Ovary (tissue), 9 donors: ENCODE data around the gene SEL1L3. TPM values are rescaled to one million over a fixed set of nuclear protein-coding genes. Genes with fewer than 3 reads are reported as not detected.

Source experiments
- DNase-seq, 5 donors: peaks; one replicate each; pipeline ENCODE4 v3.0.0-alpha.2; 2019 to 2020
- H3K27ac ChIP-seq, 2 donors: fragments of 200-600 bp; one replicate each; pipeline versions ENCODE4 v1.5.1 to v1.8.0; 2019 to 2022
- H3K27me3 ChIP-seq: fragments of 200-600 bp; one replicate; pipeline ENCODE4 v1.8.0; 2022
- H3K36me3 ChIP-seq: fragments of 200-600 bp; sonication (generic); one replicate; pipeline ENCODE4 v1.5.1; 2019
- H3K4me1 ChIP-seq: one replicate; pipeline ENCODE4 v1.8.1; 2013; ENCODE audit warnings: mild to moderate bottlenecking, moderate library complexity; ENCODE audit not compliant: insufficient read depth
- H3K4me3 ChIP-seq: fragments of 200-600 bp; sonication (generic); one replicate; pipeline ENCODE4 v1.5.1; 2017
- H3K9me3 ChIP-seq, 2 donors: fragments of 200-600 bp in 1 of 2; sonication (generic) in 1 of 2; one replicate each; pipeline versions ENCODE4 v1.5.1 to v1.8.1; 2013 to 2019; ENCODE audit warnings: mild to moderate bottlenecking in 1 of 2, moderate library complexity in 1 of 2
- EP300 ChIP-seq: sonication (generic); formaldehyde crosslinking; IDR thresholded peaks from one replicate; pipeline ENCODE4 v1.6.1; 2017; ENCODE audit warnings: antibody characterized with exemption
- POLR2A ChIP-seq: fragments of 450-650 bp; IDR thresholded peaks from one replicate; pipeline ENCODE4 v1.6.1; 2017; ENCODE audit warnings: antibody characterized with exemption, mild to moderate bottlenecking, moderate library complexity
- WGBS, 3 donors: extraction: QIAGEN DNeasy Blood & Tissue Kit in 1 of 3; methylation state at CpG; one replicate each; pipeline versions ENCODE4 v1.1.5 to v1.1.7; 2013 to 2017; 5-methylcytosine and 5-hydroxymethylcytosine counted together
- intact Hi-C, 4 donors: fragments of 100-400 bp; cut with DNase I; formaldehyde crosslinking; loops; one replicate each; pipeline versions ENCODE4 v1.11.0 to v1.15.1; 2022 to 2023
- polyA plus RNA-seq, 2 donors: library from polyadenylated mRNA; stranded (reverse); fragments of 200-250 nt in 1 of 2; fragments of 350-450 nt in 1 of 2; fragmentation: Illumina TruSeq in 1 of 2; extraction: RNeasy Lipid Tissue Mini Kit (QIAGEN cat#74804) in 1 of 2; gene quantifications; one replicate each; pipeline ENCODE4 v1.2.3, GENCODE V29; 2013 to 2014
- total RNA-seq, 7 donors: library from RNA; depleted of rRNA in 2 of 7; stranded (reverse); fragments of >200 nt in 2 of 7; fragmentation: NEBNext Ultra II Directional in 3 of 7; extraction: Animal tissue kit (Norgen Biotek cat#: 25700) in 3 of 7; gene quantifications; one replicate each; pipeline versions ENCODE4 v1.1.0 to v1.2.4, GENCODE V29; 2016 to 2023
- TF ChIP-seq, protein P1 (sequence below), 3 donors: fragments of 450-650 bp in 2 of 3; fragments of 200-600 bp in 1 of 3; IDR thresholded peaks; one replicate each; pipeline versions ENCODE4 v1.5.1 to v1.8.0; 2016 to 2022; ENCODE audit warnings: antibody characterized with exemption in 3 of 3, mild to moderate bottlenecking in 1 of 3
- donor health status: DM: no; HTN: no; CAD: no; lungs with moderate emphysema.
- donor health status: DM: no; HTN: no; CAD: no.
- donor health status: Bipolar disorder and iron deficiency.
- donor health status: DM: yes; HTN: yes; CAD: no.
- donor health status: DM: no; HTN: no; CAD: no.
- donor health status: DM: yes; HTN: yes; CAD: no.

Gene SEL1L3
- total and polyA plus RNA-seq, 9 donors: 4.4 to 27.7 (median 8.3) TPM

DNA sequence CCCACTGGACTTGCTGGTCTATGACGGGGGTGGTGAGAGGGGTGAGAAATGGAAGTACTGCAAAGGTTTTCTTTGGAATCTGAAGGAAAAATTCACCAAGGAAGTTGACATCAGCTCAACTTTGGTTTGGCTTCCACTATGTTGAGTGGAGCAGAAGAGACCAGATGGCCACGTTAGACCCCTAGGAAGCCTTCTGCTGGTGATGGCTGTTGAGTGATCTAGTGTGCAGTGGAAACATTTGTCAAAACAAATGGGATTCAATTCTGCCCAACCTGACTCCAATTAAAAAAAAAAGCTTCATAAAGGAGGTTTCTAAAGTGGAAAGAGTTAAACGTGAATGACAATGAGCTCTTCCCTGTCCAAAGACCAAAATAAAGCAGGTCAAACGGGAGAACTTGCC is 25.7 kb downstream of the SEL1L3 start:
- H3K9me3 ChIP-seq: no peaks in the 10 kb centered on the region
- H3K4me3 ChIP-seq: no peak overlapping the region
- H3K36me3 ChIP-seq: no peaks in the 10 kb centered on the region
- no peak overlapping the region for H3K27ac ChIP-seq
- H3K4me1 ChIP-seq: no peaks in the 10 kb centered on the region
- WGBS, 3 donors: 82 to 92% (median 88%) methylated on average over 4 of the region's 4 CpGs
- no peaks in the 10 kb centered on the region for H3K27me3 ChIP-seq
- intact Hi-C loops: no loop called here
- DNase-seq: no peak
- TF ChIP-seq, protein P1, sequence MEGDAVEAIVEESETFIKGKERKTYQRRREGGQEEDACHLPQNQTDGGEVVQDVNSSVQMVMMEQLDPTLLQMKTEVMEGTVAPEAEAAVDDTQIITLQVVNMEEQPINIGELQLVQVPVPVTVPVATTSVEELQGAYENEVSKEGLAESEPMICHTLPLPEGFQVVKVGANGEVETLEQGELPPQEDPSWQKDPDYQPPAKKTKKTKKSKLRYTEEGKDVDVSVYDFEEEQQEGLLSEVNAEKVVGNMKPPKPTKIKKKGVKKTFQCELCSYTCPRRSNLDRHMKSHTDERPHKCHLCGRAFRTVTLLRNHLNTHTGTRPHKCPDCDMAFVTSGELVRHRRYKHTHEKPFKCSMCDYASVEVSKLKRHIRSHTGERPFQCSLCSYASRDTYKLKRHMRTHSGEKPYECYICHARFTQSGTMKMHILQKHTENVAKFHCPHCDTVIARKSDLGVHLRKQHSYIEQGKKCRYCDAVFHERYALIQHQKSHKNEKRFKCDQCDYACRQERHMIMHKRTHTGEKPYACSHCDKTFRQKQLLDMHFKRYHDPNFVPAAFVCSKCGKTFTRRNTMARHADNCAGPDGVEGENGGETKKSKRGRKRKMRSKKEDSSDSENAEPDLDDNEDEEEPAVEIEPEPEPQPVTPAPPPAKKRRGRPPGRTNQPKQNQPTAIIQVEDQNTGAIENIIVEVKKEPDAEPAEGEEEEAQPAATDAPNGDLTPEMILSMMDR (IDR thresholded peaks at IDR 0.05): no peak
- TF ChIP-seq POLR2A: no peak
- TF ChIP-seq EP300: no peak

DNA sequence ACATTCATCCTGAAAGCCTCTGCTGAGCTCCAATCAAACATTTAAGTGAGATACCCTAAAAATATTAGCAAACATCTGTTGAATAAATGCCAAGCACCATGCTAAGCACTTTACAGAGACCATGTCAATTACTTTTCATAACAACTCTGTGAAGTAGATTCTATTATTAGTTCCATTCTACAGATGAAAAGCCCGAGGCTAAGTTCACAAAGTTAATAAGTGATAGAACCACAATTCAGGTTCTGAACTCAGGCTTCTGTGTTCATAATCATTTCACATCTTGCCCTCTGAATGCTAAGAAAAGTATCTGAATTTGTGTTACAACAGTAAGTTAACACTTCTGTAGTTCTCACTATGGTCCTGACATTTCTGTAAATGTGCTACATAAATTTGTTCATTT is 27.4 kb downstream of the SEL1L3 start:
- 85 to 91% (median 87%) methylated on average over 1 of the region's 1 CpG for WGBS, 3 donors
- TF ChIP-seq EP300 (no peak), POLR2A (no peak)
- TF ChIP-seq, protein P1 (IDR thresholded peaks at IDR 0.05): no peak
- Histone ChIP-seq H3K4me3 (no peak overlapping the region), H3K27ac (no peak overlapping the region), H3K36me3 (no peaks in the 10 kb centered on the region), H3K4me1 (no peaks in the 10 kb centered on the region), H3K9me3 (no peaks in the 10 kb centered on the region), H3K27me3 (no peaks in the 10 kb centered on the region)
- intact Hi-C loops: no loop called here
- DNase-seq: no peak

DNA sequence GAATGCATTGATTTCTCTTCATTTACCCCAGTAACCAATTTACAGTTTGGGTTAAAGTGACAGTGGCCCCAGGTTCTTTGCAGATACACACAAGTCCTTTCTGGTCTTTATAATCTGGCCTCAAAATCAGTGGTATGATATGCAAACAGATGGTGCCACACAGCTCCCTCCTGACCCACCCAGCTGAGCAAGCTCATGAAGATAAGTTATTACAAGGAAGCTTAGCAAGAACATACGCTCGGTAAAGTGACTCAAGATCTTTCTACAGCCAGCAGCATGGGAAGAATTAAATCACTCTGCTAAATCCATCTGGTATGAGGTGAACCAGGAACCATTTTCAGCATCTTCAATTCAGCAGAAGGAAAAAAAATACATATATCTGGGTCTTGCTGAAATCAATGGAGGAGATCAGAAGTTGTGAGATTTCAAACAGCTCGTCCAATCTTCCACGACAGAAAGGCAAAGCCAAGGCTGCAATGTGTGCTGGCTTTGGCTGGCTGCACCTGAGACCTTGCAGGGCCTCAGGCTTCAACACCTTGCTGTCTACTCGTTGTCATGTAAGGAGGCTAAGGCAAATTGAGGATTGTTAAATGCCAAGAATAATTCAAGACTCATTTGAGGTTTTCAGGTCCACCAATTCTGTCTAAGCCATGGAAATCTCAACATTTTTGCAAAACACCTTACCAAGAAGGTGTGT is 28.2 kb downstream of the SEL1L3 start:
- no peaks in the 10 kb centered on the region for H3K4me1 ChIP-seq
- H3K9me3 ChIP-seq: no peaks in the 10 kb centered on the region
- H3K27ac ChIP-seq: no peak overlapping the region
- TF ChIP-seq POLR2A (no peak), EP300 (no peak)
- TF ChIP-seq, protein P1 (IDR thresholded peaks at IDR 0.05): no peak
- DNase-seq: no peak
- no peak overlapping the region for H3K4me3 ChIP-seq
- intact Hi-C loops: no loop called here
- WGBS, 3 donors: 81 to 84% (median 83%) methylated on average over 5 of the region's 5 CpGs
- H3K27me3 ChIP-seq: no peaks in the 10 kb centered on the region
- no peaks in the 10 kb centered on the region for H3K36me3 ChIP-seq

- TF ChIP-seq EP300 (no peak), POLR2A (no peak)
- TF ChIP-seq, protein P1 (IDR thresholded peaks at IDR 0.05): no peak
- no peak for DNase-seq
- Histone ChIP-seq H3K36me3 (no peaks in the 10 kb centered on the region), H3K27ac (no peak overlapping the region), H3K4me1 (no peaks in the 10 kb centered on the region), H3K4me3 (no peak overlapping the region), H3K27me3 (no peaks in the 10 kb centered on the region), H3K9me3 (no peaks in the 10 kb centered on the region)
- intact Hi-C loops: no loop called here
- WGBS, 3 donors: 93 to 96% (median 95%) methylated on average over 5 of the region's 5 CpGs
These were observed 32.2 kb downstream of the SEL1L3 start for GRCh38 chr4:25830548-25830947.
